A549 treated with GW870086 at 1 μM for 4 hours (cell line): ENCODE results near the gene KLK8. TPM values are rescaled to one million over a fixed set of nuclear protein-coding genes. Genes with fewer than 3 reads are reported as not detected.

Source experiments
- total RNA-seq: library from RNA; stranded (reverse); fragments of 200-300 nt; extraction: Qiagen RNA extraction; gene quantifications from 5 replicates; pipeline ENCODE4 v1.2.3, GENCODE V29; 2022; ENCODE audit warnings: low read depth

Gene KLK8, protein sequence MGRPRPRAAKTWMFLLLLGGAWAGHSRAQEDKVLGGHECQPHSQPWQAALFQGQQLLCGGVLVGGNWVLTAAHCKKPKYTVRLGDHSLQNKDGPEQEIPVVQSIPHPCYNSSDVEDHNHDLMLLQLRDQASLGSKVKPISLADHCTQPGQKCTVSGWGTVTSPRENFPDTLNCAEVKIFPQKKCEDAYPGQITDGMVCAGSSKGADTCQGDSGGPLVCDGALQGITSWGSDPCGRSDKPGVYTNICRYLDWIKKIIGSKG
- total RNA-seq: not detected in 5 replicates

DNA sequence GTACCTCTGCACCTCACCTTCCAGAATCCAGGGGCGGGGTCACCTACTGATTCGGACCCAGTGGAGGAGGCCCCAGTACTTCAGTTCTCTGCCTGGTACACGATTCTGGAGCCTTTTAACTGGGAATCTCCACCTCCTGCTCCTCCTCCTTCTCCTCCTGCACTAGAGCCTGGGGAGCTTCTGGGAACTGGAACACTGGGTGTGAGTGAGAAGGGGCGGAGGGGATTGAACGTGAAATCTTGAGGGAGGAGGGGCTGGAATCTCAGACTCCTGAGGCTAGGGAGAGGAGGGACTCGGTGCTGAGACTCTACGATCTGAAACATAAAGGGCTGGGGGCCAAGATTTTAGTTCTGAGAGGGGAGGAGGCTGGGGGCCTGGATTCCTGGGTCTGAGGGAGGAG is at the start of gene KLK8:
Gene KLK8 (minus strand): TSS at position 90 of the 400 bp plus-strand sequence. CDS start 437 bp downstream, outside the sequence.

DNA sequence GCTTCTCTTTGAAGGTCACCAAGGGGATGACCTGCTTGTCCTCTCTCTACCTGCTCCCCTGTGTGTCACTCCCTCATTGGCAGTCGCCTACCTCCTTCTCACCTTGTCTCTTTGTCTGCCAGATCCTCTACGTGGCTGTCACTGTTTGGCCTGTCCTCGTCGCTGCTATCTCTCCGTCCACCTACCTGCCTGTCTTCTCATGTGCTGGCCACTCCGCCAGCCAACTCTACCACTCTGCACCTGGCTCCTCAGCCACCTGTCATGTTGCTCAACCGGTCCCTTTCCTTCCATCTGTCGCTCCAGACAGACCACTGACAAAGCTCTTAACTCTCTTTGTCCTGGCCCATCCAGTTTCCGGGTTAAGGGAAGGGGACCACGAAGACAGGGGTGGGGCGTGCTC is 33.3 kb upstream of the KLK8 start, which contains the start of gene KLK12:
Gene KLK12 (minus strand): TSS at position 299 of the 400 bp plus-strand sequence. CDS start 381 bp downstream, outside the sequence.

DNA sequence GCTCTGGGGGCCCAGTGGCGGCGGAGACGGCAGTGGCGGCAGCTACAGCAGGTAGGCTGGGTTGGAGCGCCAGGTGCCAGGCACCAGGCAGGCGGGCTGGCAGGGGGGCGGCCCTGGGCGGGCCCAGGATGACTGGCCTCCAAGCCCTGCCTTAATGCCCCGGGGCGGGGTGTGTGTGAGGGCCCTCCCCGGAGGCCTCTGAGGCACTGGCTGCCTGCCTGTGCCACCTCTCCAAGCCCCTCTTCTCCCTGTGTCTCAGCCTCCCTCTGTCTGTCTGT is 25.1 kb upstream of the KLK8 start, which contains the start of gene KLK11:
Gene KLK11 (minus strand): TSS at position 63 of the 278 bp plus-strand sequence. CDS start 985 bp downstream, outside the sequence.

GRCh38 chr19:51019544-51019925 is 18.1 kb upstream of the KLK8 start, which contains the start of gene KLK10:
KLK10 (minus strand) TSS chr19:51019709; CDS start chr19:51019130, 579 bp downstream.

GRCh38 chr19:50983625-50984292 is 17.6 kb downstream of the KLK8 start, which contains the start of gene KLK7:
KLK7 (minus strand) TSS chr19:50983917; CDS start chr19:50982399, 1,518 bp downstream.

DNA sequence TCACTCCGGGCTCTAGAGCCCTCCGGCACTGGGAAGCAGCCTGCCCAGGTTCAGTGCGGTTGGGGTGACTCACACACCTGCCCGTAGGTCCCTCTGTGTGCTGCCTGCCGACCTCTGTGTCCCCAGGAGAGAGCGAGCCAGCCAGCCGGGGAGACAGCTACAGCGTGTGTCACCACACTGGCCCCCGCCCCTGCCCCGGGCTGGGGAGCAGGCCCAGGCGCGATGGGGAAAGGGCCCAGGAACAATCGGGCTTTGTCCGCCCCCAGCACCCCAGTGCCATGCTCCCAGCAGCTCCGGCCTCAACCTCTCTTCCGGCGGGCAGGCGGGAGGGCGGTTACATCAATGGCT is 32.0 kb downstream of the KLK8 start, which contains the start of gene KLK6:
Gene KLK6 (minus strand): TSS at position 179 of the 348 bp plus-strand sequence. CDS start 1,487 bp downstream, outside the sequence.

DNA sequence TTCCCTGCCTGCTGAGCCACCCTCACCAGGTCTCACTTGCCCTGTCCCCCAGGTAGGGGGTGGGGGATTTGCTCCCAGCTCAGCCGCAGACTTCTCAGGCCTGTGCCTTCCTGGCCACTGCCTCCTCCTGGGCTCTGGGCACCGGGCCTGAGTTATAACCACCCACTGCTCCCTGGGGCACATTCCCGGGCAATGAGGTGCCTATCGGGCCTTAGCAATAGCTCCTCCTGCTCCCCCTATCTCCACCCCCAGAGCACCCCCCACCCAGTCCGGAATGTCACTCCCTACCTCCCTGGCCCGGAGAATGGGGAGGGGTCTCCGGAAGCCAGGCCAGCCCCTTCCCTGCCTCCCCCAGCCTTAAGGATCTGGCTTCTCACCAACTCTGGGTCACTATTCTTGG is 48.5 kb downstream of the KLK8 start, which contains the start of gene KLK5:
Gene KLK5 (minus strand): TSS at position 129 of the 400 bp plus-strand sequence. CDS start 381 bp downstream, outside the sequence.

Other genes starting within 250 kb of the KLK8 start
- gene GPR32, start 231.1 kb downstream of the KLK8 start, total RNA-seq: not detected in 5 replicates
- not detected in 5 replicates for gene ACP4, start 211.2 kb downstream of the KLK8 start, total RNA-seq
- 0.16 to 0.46 TPM (median 0.17 TPM) in 3 of 5 replicates, not detected in the others for gene KLK1, start 177.8 kb downstream of the KLK8 start, total RNA-seq
- not detected in 5 replicates for gene KLK15, start 168.0 kb downstream of the KLK8 start, total RNA-seq
- 0.17 TPM in 1 of 5 replicates, not detected in the others for gene KLK3, start 146.7 kb downstream of the KLK8 start, total RNA-seq
- 0.14 to 0.17 TPM in 2 of 5 replicates, not detected in the others for gene KLK2, start 128.2 kb downstream of the KLK8 start, total RNA-seq
- 0.19 to 0.61 TPM (median 0.43 TPM) in 3 of 5 replicates, not detected in the others for gene KLK4, start 90.2 kb downstream of the KLK8 start, total RNA-seq
- 0.09 TPM in 1 of 5 replicates, not detected in the others for gene KLK5, start 48.6 kb downstream of the KLK8 start, total RNA-seq
- gene KLK6, start 32.0 kb downstream of the KLK8 start, total RNA-seq: 0.15 to 1.5 TPM (median 0.28 TPM) in 5 replicates
- not detected in 5 replicates for gene KLK7, start 17.7 kb downstream of the KLK8 start, total RNA-seq
- 0.32 to 0.98 TPM (median 0.45 TPM) in 5 replicates for gene KLK10, start 18.1 kb upstream of the KLK8 start, total RNA-seq
- 0.63 TPM in 1 of 5 replicates, not detected in the others for gene KLK11, start 25.0 kb upstream of the KLK8 start, total RNA-seq
- gene KLK12, start 33.4 kb upstream of the KLK8 start, total RNA-seq: not detected in 5 replicates
- 0.18 TPM in 1 of 5 replicates, not detected in the others for gene KLK13, start 63.5 kb upstream of the KLK8 start, total RNA-seq
- gene KLK14, start 81.3 kb upstream of the KLK8 start, total RNA-seq: 0.32 to 0.71 TPM (median 0.42 TPM) in 5 replicates
- gene CTU1, start 106.8 kb upstream of the KLK8 start, total RNA-seq: 5.9 to 14.1 TPM (median 13.1 TPM) in 5 replicates
- gene SIGLEC9, start 123.3 kb upstream of the KLK8 start, total RNA-seq: 0.06 to 0.08 TPM in 2 of 5 replicates, not detected in the others
- gene SIGLEC7, start 140.7 kb upstream of the KLK8 start, total RNA-seq: not detected in 5 replicates
- not detected in 5 replicates for gene CD33, start 223.5 kb upstream of the KLK8 start, total RNA-seq
- gene SIGLECL1, start 249.5 kb upstream of the KLK8 start, total RNA-seq: not detected in 5 replicates